ENCODE measurements around the gene IFNA7.
"Not testable (repeated sequence)": the region's sequence is repeated elsewhere in the genome, so short reads cannot be mapped to it uniquely, and the experiment has no call there.

IFNA7 gene

DNA sequence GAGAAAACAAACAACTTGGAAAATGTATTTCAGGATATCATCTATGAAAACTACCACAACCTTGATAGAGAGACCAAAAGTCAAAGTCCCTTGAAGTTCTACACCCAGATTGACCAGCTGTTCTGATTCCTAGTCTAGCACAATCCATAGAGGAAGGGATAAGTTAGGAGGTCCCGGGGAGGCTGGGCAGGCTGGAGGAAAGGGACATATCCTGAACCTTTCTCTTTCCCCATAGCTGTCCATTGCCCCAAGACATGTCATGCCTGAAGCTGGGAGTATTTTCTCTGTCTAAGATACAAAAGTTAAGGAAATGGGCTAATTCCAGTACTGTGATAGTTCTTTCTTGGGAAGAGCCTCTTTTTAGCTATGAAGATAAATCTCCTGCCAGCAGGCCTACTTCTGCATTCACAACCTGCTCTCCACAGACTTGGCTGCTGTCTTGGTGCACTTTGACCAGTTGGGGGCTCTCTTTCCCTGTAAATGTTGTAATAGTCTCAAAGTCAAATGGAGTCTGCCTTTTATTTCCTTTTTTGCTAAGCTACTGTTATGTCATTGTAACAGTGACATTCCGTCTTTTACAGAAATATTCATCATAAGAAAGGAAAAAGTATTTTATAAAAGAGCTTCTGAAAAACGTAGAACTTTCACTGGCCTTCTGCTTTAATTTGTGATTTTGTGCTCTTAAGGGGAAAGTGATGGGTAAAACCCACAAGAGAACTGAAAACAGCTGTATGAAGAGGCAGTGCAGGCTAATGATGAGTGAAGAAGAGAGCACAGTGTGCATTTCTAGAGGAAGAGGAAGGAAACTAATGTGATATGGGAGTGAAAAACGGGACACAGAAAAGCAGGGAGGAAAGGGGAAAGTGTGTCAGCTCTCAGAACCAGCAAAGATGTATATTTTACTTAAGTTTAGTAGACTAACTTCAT, 18.9 kb downstream of the IFNA7 start:
- not testable (repeated sequence) for DNase-seq (ENCODE audit: low read depth in 2 of 2)

DNA sequence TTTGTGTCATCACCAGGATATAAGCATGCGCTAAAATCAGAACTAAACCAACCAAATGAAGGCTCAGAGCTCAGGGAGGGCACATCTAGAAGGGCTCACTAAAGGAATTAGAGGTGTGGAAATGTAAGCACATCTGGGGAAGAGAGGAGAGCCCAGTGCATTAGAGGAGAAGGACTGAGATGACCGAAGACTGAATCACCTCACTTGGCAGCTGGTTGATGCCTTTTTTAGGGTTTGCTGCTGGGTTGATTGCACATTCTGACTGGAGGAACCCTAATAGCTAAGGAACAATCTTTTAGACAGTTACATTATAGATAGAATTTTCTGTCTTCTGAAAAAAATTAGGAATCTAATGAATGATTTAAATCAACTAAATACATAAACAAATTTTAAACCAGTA, 27.3 kb downstream of the IFNA7 start:
- no peak for DNase-seq (ENCODE audit: low read depth in 2 of 2)

DNA sequence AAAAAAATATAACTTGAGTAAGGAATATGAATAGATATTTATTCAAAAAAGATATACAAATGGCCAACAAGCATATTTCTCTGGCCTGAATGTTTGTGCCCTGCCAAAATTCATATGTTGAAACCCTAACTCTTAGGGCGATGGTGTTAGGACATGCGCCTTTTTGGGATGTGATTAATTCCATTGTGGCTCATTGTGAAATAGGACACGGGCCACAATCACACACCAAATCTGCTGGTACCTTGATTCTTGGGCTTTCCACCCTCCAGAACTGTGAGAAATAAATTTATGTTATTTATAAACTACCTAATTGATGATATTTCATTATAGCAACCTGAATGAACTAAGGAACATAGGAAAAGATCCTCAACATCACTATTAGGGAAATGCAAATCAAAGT, 29.8 kb downstream of the IFNA7 start:
- no peak for DNase-seq (ENCODE audit: low read depth in 2 of 2)

DNA sequence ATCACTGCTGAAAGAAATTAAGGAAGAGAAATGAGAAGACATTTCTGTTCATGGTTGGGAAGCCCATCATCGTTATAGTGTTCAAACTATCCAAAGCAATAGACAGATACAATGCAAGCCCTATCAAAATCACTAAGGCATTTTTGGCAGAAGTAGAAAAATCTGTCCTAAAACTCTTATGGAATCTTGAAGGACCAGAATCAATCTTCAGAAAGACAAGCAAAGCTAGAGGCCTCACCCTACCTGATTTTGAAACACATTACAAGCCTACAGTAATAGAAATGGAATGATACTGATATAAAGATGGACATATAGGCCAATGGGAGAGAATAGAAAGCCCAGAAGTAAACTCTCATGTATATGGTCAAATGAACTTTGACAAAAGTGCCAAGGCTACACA, 30.7 kb downstream of the IFNA7 start:
- no peak for DNase-seq (ENCODE audit: low read depth in 2 of 2)

DNA sequence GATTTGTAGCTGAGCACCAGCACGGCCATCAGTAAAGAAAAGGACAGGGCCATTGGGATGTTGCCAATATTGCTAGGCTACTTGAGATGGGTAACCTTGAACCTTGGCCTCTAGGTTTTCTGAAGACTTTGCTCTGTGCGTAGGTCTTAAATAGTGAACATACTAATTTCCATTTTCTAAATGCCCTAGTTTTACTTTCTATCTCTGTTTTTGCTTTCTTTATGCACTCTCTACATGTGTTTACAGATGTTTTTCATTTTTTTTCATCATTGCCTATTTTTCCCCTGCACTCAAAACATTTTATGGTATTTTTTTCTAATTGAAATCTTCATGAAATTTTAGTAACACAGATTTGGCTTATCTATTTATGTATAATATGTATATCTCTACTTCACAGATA, 35.4 kb downstream of the IFNA7 start, which contains the start of gene IFNA21:
Gene IFNA21 (minus strand): TSS at position 101 of the 400 bp plus-strand sequence. CDS start 48 bp downstream, at position 53.
- DNase-seq (ENCODE audit: low read depth in 2 of 2): not testable (repeated sequence)

DNA sequence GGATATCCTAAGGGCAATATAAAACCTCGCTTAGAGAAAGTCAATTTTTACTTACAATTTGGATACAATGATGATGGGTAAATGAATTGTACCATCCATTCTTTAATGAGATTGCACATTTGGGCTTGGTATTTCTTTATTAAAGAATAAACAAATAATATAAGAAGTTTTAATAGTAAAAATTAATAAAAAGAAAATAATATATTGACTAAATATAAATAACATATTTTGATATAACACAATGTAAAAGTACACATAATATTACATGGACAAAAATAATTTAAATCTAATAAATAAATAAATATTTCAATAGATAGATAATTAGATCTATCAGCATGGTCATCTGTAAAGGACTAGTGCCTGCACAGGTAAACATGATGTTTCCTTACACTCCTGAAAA, 36.5 kb downstream of the IFNA7 start:
- no peak for DNase-seq (ENCODE audit: low read depth in 2 of 2)

DNA sequence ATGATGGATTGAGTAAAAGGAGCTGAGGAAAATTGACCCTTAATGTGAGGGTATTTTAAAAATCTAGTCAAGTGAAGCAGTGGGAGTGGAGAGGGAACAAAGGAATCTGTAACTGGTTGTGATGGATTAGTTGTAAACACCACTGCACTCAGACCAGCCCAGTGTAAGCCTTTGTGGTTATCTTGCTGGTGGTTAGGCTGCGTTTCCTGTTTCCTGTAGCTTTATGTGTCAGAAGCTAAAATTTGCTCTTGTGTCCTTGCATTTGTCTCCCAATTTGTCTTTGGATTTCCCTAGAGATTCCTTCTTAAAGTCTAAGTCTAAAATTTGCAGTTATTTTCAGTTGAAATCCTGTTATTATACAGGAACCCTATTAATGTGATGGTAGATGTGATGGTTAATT, 41.8 kb downstream of the IFNA7 start:
- peak in 1 of 2 donors; percentile 19 for DNase-seq (ENCODE audit: low read depth in 2 of 2)

DNA sequence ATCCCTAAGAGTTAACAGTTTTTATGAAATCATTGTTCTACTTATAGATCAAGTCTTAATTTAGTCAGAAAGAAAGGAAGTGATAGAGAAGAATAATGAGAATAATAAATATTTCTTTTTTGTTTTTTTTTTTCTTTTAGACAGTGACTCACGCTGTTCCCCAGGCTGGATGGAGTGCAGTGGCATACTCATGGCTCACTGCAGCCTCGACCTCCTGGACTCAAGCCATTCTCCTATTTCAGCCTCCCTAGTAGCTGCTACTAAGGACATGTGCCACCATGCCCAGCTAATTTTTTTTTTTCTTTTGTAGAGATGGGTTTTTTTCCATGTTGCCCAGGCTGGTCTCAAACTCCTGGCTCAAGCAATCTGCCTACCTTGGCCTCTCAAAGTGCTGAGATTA, 46.5 kb downstream of the IFNA7 start:
- no peak for DNase-seq (ENCODE audit: low read depth in 2 of 2)

DNA sequence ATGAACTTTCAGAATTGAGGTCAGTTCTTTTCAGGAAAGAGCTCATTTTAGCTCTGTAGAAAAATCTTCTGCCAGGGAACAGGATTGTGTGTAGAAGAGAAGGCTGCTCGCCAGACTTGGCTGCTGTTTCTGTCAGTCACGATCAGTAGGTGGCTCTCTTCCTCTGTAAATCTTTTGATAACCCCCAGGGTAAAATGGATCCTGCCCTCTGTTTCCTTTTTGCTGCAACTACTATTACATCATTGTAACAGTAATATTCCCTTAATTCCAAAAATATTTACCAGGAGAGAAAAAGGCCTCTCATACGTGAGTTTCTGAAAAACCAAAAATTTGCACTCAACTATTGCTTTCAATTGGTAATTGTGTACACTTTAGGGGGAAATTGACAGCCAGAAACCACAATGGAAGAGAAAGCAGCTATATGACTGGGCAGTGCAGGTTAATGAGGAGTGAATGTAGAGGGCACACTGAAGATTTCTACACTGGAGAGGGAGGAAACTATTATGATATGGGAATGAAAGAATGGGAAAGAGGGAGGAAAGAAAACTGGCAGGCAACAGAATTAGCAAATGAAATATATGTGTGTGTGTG, 47.9 kb downstream of the IFNA7 start:
- DNase-seq (ENCODE audit: low read depth in 2 of 2): no peak

DNA sequence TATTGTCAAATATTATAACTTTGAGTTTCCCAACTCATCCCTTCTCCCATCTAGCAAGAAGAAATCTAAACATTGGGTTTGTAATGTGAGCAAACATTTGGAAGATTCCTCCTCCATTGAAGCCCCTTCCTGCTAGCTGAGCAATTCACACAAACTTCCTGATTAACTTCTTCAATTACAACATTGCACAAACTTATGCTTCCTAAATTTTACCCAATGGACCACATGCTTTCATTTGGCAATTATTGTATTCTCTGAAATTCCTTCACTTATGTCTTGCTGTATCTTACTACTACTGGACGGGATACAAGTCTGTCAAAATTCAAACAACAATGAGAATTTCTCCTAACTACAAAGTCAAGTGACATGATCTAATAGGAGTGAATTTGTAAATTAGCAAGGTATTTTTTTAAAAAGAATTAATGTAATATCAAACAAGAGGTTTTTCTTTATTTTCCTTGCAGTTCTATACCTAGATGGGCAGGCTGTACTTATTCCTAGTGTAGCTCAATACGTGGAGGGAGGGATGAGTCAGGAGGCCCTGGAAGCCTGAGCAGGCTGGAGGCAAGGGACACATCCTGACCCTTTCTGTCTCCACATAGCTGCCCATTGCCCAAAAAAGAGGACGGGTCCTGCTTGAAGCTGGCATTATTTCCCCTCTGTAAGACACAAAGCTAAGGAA, 48.5 kb downstream of the IFNA7 start:
- DNase-seq (ENCODE audit: low read depth in 2 of 2): no peak

Data from stimulated activated CD8-positive, alpha-beta memory T cell treated with anti-CD3 and anti-CD28 coated beads, Interleukin-15, amount 100 ng/mL, for 4 hours (primary cell).